ENCODE data around the gene FHIT. TPM values are rescaled to one million over a fixed set of nuclear protein-coding genes. Genes with fewer than 3 reads are reported as not detected.

FHIT gene
- total and polyA plus RNA-seq, 2 experiments from 2014 or later, result 9.7 to 16.2 TPM

DNA sequence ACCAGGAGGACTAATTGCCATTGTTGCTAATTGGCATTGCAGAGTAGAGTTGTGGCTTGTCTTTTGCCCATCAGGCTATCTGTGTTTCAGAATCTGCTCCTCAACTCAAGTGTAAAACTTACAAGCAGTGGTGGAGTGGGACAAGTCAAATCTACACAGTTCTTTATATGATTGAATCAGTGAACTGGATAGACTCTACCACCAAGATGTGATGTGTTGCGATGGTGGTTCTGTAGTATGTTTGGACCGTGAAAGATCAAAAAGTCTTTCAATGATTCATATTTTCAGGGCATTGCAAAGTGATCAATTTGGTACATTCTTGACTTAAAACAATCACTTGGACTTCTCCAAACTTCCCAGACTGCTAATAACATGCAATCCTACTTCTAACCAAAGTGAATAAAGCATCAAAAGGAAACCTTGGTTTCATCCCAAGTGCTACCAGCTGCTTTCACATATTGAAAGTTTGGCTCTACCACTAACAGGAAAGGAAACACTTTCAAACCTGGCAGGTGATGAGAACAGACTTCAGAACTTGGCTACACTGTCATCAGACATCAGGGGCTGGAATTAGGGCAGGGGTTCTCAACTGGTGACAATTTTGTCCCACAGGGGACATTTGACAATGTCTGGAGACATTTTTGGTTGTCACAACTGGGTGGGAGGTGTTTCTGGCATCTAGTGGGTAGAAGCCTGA lies 1356.7 kb downstream of the FHIT start:
- Histone ChIP-seq H3K4me2 (no peak overlapping the region), H3K79me2 (no peaks in the 10 kb centered on the region), H3K27me3 (no peaks in the 10 kb centered on the region), H3K36me3 (replicated peaks; ENCODE audit: insufficient read depth, low read depth) (no peaks in the 10 kb centered on the region), H3K4me1 (ENCODE audit: insufficient read depth) (no peaks in the 10 kb centered on the region), H3K4me3 (no peak overlapping the region), H2AFZ (no peak overlapping the region), H3K9me3 (ENCODE audit: low read depth) (no peaks in the 10 kb centered on the region), H3K27ac (no peak overlapping the region), H4K20me1 (ENCODE audit: insufficient read depth, poor library complexity, severe bottlenecking) (no peaks in the 10 kb centered on the region), H3K9me2 (replicated peaks; ENCODE audit: insufficient read depth) (no peaks in the 10 kb centered on the region)
- DNase-seq (ENCODE audit: low spot score), result no peak
- no peak for TF ChIP-seq EZH2 (IDR thresholded peaks at IDR 0.05; ENCODE audit: borderline replicate concordance)
- TF ChIP-seq EZH2phosphoT487 (IDR thresholded peaks at IDR 0.05; ENCODE audit: low read depth, severe bottlenecking, unreplicated experiment), result no peak
- no peak for TF ChIP-seq CTCF (IDR thresholded peaks at IDR 0.05; ENCODE audit: poor library complexity)
- WGBS (ENCODE audit: low lambda C conversion rate, missing lambda C conversion rate), result 95% methylated on average over 2 of the region's 2 CpGs

DNA sequence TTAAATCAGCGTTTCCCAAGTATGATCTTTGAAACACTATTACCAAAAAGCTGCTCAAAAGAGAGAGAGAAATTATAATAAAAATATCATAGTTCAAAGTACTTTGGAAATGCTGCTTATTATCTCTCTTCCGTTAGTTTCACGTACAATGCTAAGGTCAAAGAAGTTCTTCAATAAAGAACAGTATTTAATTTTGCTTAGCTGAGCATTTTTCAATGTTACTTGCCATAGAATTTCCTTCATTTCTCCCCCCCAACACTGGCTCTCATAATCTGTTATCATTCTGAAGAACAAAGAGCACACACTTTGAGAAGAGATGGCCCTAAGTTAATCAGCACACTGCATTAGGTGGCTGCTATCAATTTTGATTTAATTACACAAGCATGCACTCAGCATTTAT lies 1360.6 kb downstream of the FHIT start:
- H3K27ac ChIP-seq, result no peak overlapping the region
- no peak overlapping the region for H3K4me3 ChIP-seq
- no peaks in the 10 kb centered on the region for H3K9me3 ChIP-seq (ENCODE audit: low read depth)
- no peaks in the 10 kb centered on the region for H3K9me2 ChIP-seq (replicated peaks; ENCODE audit: insufficient read depth)
- H3K79me2 ChIP-seq, result no peaks in the 10 kb centered on the region
- H2AFZ ChIP-seq, result no peak overlapping the region
- no peaks in the 10 kb centered on the region for H4K20me1 ChIP-seq (ENCODE audit: insufficient read depth, poor library complexity, severe bottlenecking)
- 97% methylated on average over 3 of the region's 3 CpGs for WGBS (ENCODE audit: low lambda C conversion rate, missing lambda C conversion rate)
- H3K4me2 ChIP-seq, result no peak overlapping the region
- no peak for DNase-seq (ENCODE audit: low spot score)
- TF ChIP-seq EZH2phosphoT487 (IDR thresholded peaks at IDR 0.05; ENCODE audit: low read depth, severe bottlenecking, unreplicated experiment), result no peak
- no peak for TF ChIP-seq CTCF (IDR thresholded peaks at IDR 0.05; ENCODE audit: poor library complexity)
- TF ChIP-seq EZH2 (IDR thresholded peaks at IDR 0.05; ENCODE audit: borderline replicate concordance), result no peak
- H3K36me3 ChIP-seq (replicated peaks; ENCODE audit: insufficient read depth, low read depth), result no peaks in the 10 kb centered on the region
- H3K27me3 ChIP-seq, result no peaks in the 10 kb centered on the region
- no peaks in the 10 kb centered on the region for H3K4me1 ChIP-seq (ENCODE audit: insufficient read depth)

DNA sequence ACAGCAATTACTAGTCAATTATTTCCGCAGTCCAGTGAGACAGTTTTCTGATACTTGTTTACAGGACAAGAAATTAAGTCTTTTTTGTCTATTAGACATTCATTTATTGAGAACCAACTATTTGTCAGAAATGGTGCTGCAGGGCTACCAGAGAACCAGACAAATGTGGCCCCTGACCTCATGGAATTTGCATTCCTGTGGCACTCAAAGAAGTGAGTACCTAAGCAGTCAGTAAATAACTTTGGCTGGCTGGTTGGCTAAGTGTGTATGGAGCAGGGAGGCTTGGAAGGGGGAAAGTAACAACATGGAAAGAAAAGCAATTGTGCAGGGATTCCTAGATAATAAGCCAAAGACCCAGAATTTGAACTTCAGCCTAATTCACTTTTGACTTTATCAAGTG lies 1364.5 kb downstream of the FHIT start:
- no peak for DNase-seq (ENCODE audit: low spot score)
- Histone ChIP-seq H3K79me2 (no peaks in the 10 kb centered on the region), H3K9me3 (ENCODE audit: low read depth) (no peaks in the 10 kb centered on the region), H3K4me1 (ENCODE audit: insufficient read depth) (no peaks in the 10 kb centered on the region), H3K4me2 (no peak overlapping the region), H2AFZ (no peak overlapping the region), H3K27me3 (no peaks in the 10 kb centered on the region), H4K20me1 (ENCODE audit: insufficient read depth, poor library complexity, severe bottlenecking) (no peaks in the 10 kb centered on the region), H3K9me2 (replicated peaks; ENCODE audit: insufficient read depth) (no peaks in the 10 kb centered on the region), H3K36me3 (replicated peaks; ENCODE audit: insufficient read depth, low read depth) (no peaks in the 10 kb centered on the region), H3K27ac (no peak overlapping the region), H3K4me3 (no peak overlapping the region)
- TF ChIP-seq EZH2 (IDR thresholded peaks at IDR 0.05; ENCODE audit: borderline replicate concordance), result no peak
- no peak for TF ChIP-seq CTCF (IDR thresholded peaks at IDR 0.05; ENCODE audit: poor library complexity)
- no peak for TF ChIP-seq EZH2phosphoT487 (IDR thresholded peaks at IDR 0.05; ENCODE audit: low read depth, severe bottlenecking, unreplicated experiment)
- WGBS (ENCODE audit: low lambda C conversion rate, missing lambda C conversion rate), result 79% methylated on average over 1 of the region's 1 CpG

Data from hepatocyte (in vitro differentiated cells).